GM12891 (cell line): Measurements from ENCODE around the gene SYNJ1.
"Not testable (repeated sequence)": the region's sequence is repeated elsewhere in the genome, so short reads cannot be mapped to it uniquely, and the experiment has no call there.

Source experiments
- DNase-seq: peaks from one replicate; pipeline ENCODE4 v3.0.0; 2011; ENCODE audit warnings: low spot score; ENCODE audit not compliant: insufficient read length
- FAIRE-seq: peaks from 2 replicates; lab custom pipeline; 2011; peaks lifted over from hg19 to GRCh38; lab: Jason Lieb, UNC
- PAX5 ChIP-seq: IDR thresholded peaks from 2 replicates; pipeline ENCODE4 v1.6.1; 2011; ENCODE audit warnings: low read length, moderate library complexity, mild to moderate bottlenecking; ENCODE audit not compliant: insufficient read depth, severe bottlenecking
- POLR2A ChIP-seq: IDR thresholded peaks from 2 replicates; pipeline ENCODE4 v1.6.1; 2011; ENCODE audit warnings: low read depth, low read length, control low read depth
- POLR2AphosphoS5 ChIP-seq: IDR thresholded peaks from 2 replicates; pipeline ENCODE4 v1.6.1; 2011; ENCODE audit warnings: low read depth, low read length, control low read depth
- POU2F2 ChIP-seq: IDR thresholded peaks from 2 replicates; pipeline ENCODE4 v1.6.1; 2011; ENCODE audit warnings: low read depth, mild to moderate bottlenecking, control low read depth, low read length, moderate library complexity
- SPI1 ChIP-seq: IDR thresholded peaks from 2 replicates; pipeline ENCODE4 v1.6.1; 2011; ENCODE audit warnings: low read depth, low read length, control low read depth
- TAF1 ChIP-seq: IDR thresholded peaks from 2 replicates; pipeline ENCODE4 v1.6.1; 2011; ENCODE audit warnings: low read depth, low read length, control low read depth

SYNJ1 gene

GRCh38 chr21:32641710-32642698, 85.8 kb downstream of the SYNJ1 start:
- no peak for FAIRE-seq
- TF ChIP-seq POLR2A (no peak), PAX5 (no peak), TAF1 (no peak), POU2F2 (no peak), SPI1 (no peak), POLR2AphosphoS5 (no peak)

GRCh38 chr21:32626621-32627196, 101.1 kb downstream of the SYNJ1 start:
- no peak for FAIRE-seq
- TF ChIP-seq PAX5: no peak
- no peak for TF ChIP-seq SPI1
- no peak for TF ChIP-seq TAF1
- no peak for TF ChIP-seq POLR2AphosphoS5
- TF ChIP-seq POU2F2: no peak
- no peak for TF ChIP-seq POLR2A
- no peak for DNase-seq

More at GRCh38 chr21:32641710-32642698, 85.8 kb downstream of the SYNJ1 start:
- no peak for DNase-seq

GRCh38 chr21:32618218-32618617, 109.6 kb downstream of the SYNJ1 start:
- FAIRE-seq, DNase-seq: not testable (repeated sequence)

GRCh38 chr21:32613436-32614043, 114.3 kb downstream of the SYNJ1 start:
- FAIRE-seq (no peak), DNase-seq (no peak)
- TF ChIP-seq TAF1 (no peak), SPI1 (no peak), POLR2AphosphoS5 (no peak), POLR2A (no peak), PAX5 (no peak), POU2F2 (no peak)

GRCh38 chr21:32612999-32613337, 114.8 kb downstream of the SYNJ1 start:
- FAIRE-seq (no peak), DNase-seq (no peak)
- TF ChIP-seq POU2F2 (no peak), POLR2A (no peak), SPI1 (no peak), POLR2AphosphoS5 (no peak), PAX5 (no peak), TAF1 (no peak; the same call in 1 of the 2 replicates)

- FAIRE-seq (peak; percentile 90), DNase-seq (peak; percentile 84)
- peak; percentile 25 for TF ChIP-seq TAF1
- TF ChIP-seq POLR2A: peak; percentile 53; the same call in 1 of the 2 replicates
- no peak for TF ChIP-seq PAX5
- TF ChIP-seq SPI1: no peak
- TF ChIP-seq POLR2AphosphoS5: peak; percentile 39; the same call in 1 of the 2 replicates
- 0 out of 2 replicates have a peak, but pooled peaks have one; percentile 34 for TF ChIP-seq POU2F2
Observed at GRCh38 chr21:32612075-32612998, 115.5 kb downstream of the SYNJ1 start, which contains the start of gene CFAP298. Gene CFAP298 (minus strand): TSS chr21:32612377. CDS start chr21:32612243, 134 bp downstream.

- no peak for FAIRE-seq
- peak; percentile 39 for DNase-seq
- TF ChIP-seq SPI1 (no peak), POU2F2 (no peak), TAF1 (no peak), POLR2A (no peak), POLR2AphosphoS5 (no peak), PAX5 (no peak)
Observed at GRCh38 chr21:32611471-32611997, 116.3 kb downstream of the SYNJ1 start.

- not testable (repeated sequence) for FAIRE-seq, DNase-seq
Observed at GRCh38 chr21:32610940-32611339, 116.9 kb downstream of the SYNJ1 start.

- FAIRE-seq (no peak), DNase-seq (no peak)
- TF ChIP-seq POLR2AphosphoS5 (no peak), POLR2A (no peak), TAF1 (no peak), POU2F2 (no peak), PAX5 (no peak), SPI1 (no peak)
Observed at GRCh38 chr21:32608851-32609250, 119.0 kb downstream of the SYNJ1 start.
